Osteocyte (in vitro differentiated cells): ENCODE data around the gene TCEANC2. TPM values are rescaled to one million over a fixed set of nuclear protein-coding genes. Genes with fewer than 3 reads are reported as not detected.

ENCODE experiments used
- DNase-seq: peaks from one replicate; pipeline ENCODE4 v3.0.0; 2021; ENCODE audit warnings: mixed read lengths; ENCODE audit not compliant: unreplicated experiment; ENCODE audit errors: extremely low spot score
- H3K27ac Mint-ChIP-seq: one replicate; pipeline ENCODE4 v1.8.0; 2021; ENCODE audit warnings: mild to moderate bottlenecking, mixed read lengths; ENCODE audit not compliant: unreplicated experiment
- H3K27me3 Mint-ChIP-seq: one replicate; pipeline ENCODE4 v1.8.0; 2021; ENCODE audit warnings: mixed read lengths; ENCODE audit not compliant: unreplicated experiment
- H3K36me3 Mint-ChIP-seq: one replicate; pipeline ENCODE4 v1.8.0; 2021; ENCODE audit warnings: mixed read lengths; ENCODE audit not compliant: unreplicated experiment
- H3K4me1 Mint-ChIP-seq: one replicate; pipeline ENCODE4 v1.8.0; 2021; ENCODE audit warnings: mixed read lengths; ENCODE audit not compliant: unreplicated experiment
- H3K4me3 Mint-ChIP-seq: one replicate; pipeline ENCODE4 v1.8.0; 2021; ENCODE audit warnings: mild to moderate bottlenecking, moderate library complexity, mixed read lengths; ENCODE audit not compliant: unreplicated experiment
- H3K9me3 Mint-ChIP-seq: one replicate; pipeline ENCODE4 v1.8.0; 2021; ENCODE audit warnings: mixed read lengths; ENCODE audit not compliant: unreplicated experiment
- CTCF ChIP-seq: fragments of 200-600 bp; sonication (generic); IDR thresholded peaks from 2 replicates; pipeline ENCODE4 v1.5.0; 2021; ENCODE audit warnings: antibody characterized with exemption, mild to moderate bottlenecking, moderate library complexity
- total RNA-seq: library from RNA; stranded (reverse); gene quantifications from 2 replicates; pipeline ENCODE4 v1.2.1, GENCODE V29; 2021

The TCEANC2 gene
- total RNA-seq, 1 donor from 2014 or later: 3.9 TPM

- peaks cover 22% of the 10 kb centered on the region for H3K27me3 Mint-ChIP-seq
- no peak overlapping the region for H3K4me3 Mint-ChIP-seq
- DNase-seq: no peak
- H3K9me3 Mint-ChIP-seq: no peaks in the 10 kb centered on the region
- peaks cover 8% of the 10 kb centered on the region for H3K4me1 Mint-ChIP-seq
- no peaks in the 10 kb centered on the region for H3K36me3 Mint-ChIP-seq
- no peak for TF ChIP-seq CTCF
- H3K27ac Mint-ChIP-seq: no peak overlapping the region
These were observed 72.9 kb downstream of the TCEANC2 start for GRCh38 chr1:54126271-54126815.

- TF ChIP-seq CTCF: no peak
- Mint-ChIP-seq H3K36me3 (no peaks in the 10 kb centered on the region), H3K9me3 (no peaks in the 10 kb centered on the region), H3K27ac (no peak overlapping the region), H3K27me3 (peaks cover 26% of the 10 kb centered on the region), H3K4me3 (no peak overlapping the region), H3K4me1 (peaks cover 2% of the 10 kb centered on the region)
- DNase-seq: no peak
These were observed 74.3 kb downstream of the TCEANC2 start for GRCh38 chr1:54127594-54128300.

- H3K27ac Mint-ChIP-seq: no peak overlapping the region
- H3K27me3 Mint-ChIP-seq: peaks cover 26% of the 10 kb centered on the region
- no peak for TF ChIP-seq CTCF
- H3K4me1 Mint-ChIP-seq: peaks cover 4% of the 10 kb centered on the region
- DNase-seq: no peak
- H3K9me3 Mint-ChIP-seq: no peaks in the 10 kb centered on the region
- no peaks in the 10 kb centered on the region for H3K36me3 Mint-ChIP-seq
- no peak overlapping the region for H3K4me3 Mint-ChIP-seq
These were observed 76.5 kb downstream of the TCEANC2 start for GRCh38 chr1:54129858-54130257.

DNA sequence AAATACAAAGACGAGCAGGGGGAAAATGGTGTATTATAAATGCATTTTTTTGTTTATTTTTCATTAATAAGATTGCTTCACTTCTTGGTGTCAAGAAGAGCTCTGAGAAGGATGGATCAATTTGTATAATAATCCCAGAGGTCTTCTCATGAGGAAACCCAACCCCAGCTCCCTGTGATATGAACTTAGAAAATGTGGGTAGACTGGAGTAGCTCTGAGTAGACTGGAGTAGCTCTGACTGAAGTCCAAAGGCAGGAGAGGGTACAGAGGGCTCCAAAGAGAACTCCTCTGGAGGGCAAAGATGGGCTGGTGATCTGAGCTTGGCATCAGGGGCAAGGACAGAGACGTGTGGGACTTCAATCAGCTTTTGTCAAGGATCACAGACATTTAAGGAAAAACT is 78.0 kb downstream of the TCEANC2 start:
- DNase-seq: no peak
- Mint-ChIP-seq H3K9me3 (no peaks in the 10 kb centered on the region), H3K27me3 (peaks cover 26% of the 10 kb centered on the region), H3K4me3 (no peak overlapping the region), H3K4me1 (peaks cover 18% of the 10 kb centered on the region), H3K27ac (no peak overlapping the region), H3K36me3 (no peaks in the 10 kb centered on the region)
- TF ChIP-seq CTCF: no peak

DNA sequence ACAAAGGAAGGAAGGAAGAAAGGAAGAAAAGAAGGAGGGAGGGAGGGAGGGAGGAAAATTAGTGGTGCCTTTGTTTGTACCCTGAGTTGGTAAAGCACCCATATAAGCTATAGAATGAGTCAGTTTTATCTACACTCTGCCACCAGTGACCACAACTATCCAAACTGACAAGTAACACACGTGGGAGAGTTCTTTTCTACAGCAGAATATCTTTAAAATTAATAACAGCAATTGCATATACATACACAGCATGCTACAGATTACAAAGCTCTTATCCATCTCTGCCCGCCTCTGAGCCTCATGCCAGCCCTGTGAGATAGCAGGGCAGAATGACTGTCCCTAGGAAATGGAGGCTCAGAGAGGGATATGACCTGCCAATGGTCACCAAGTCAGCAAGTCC is 79.1 kb downstream of the TCEANC2 start:
- DNase-seq: no peak
- H3K36me3 Mint-ChIP-seq: no peaks in the 10 kb centered on the region
- peaks cover 20% of the 10 kb centered on the region for H3K27me3 Mint-ChIP-seq
- H3K9me3 Mint-ChIP-seq: no peaks in the 10 kb centered on the region
- no peak for TF ChIP-seq CTCF
- peaks cover 29% of the 10 kb centered on the region for H3K4me1 Mint-ChIP-seq
- no peak overlapping the region for H3K4me3 Mint-ChIP-seq
- no peak overlapping the region for H3K27ac Mint-ChIP-seq
